HG03064 (cell line): ENCODE results near the gene CASKIN2.
"Not testable (repeated sequence)": the region's sequence is repeated elsewhere in the genome, so short reads cannot be mapped to it uniquely, and the experiment has no call there.

ENCODE experiments used
- ATAC-seq: cut with Tn5 transposase; IDR thresholded peaks from one replicate; pipeline ENCODE4 v1.9.1; 2021; ENCODE audit warnings: low read depth; ENCODE audit not compliant: unreplicated experiment

The CASKIN2 gene

GRCh38 chr17:75524269-75524969 lies 9.1 kb upstream of the CASKIN2 start:
- no peak for ATAC-seq

- ATAC-seq = no peak
Measured at GRCh38 chr17:75523647-75524046, 8.3 kb upstream of the CASKIN2 start.

- no peak for ATAC-seq
Measured at GRCh38 chr17:75521951-75522727, 6.8 kb upstream of the CASKIN2 start.

- no peak for ATAC-seq
Measured at GRCh38 chr17:75521290-75521689, 6.0 kb upstream of the CASKIN2 start.

- ATAC-seq = not testable (repeated sequence)
Measured at GRCh38 chr17:75520413-75520812, 5.1 kb upstream of the CASKIN2 start.

- ATAC-seq = no peak
Measured at GRCh38 chr17:75518983-75519537, 3.7 kb upstream of the CASKIN2 start.

- ATAC-seq = no peak
Measured at GRCh38 chr17:75518201-75518600, 2.9 kb upstream of the CASKIN2 start.

- no peak for ATAC-seq
Measured at GRCh38 chr17:75517297-75517865, 2.0 kb upstream of the CASKIN2 start.

GRCh38 chr17:75516619-75517296 lies 1.4 kb upstream of the CASKIN2 start:
- ATAC-seq = peak; percentile 14

GRCh38 chr17:75516255-75516618 lies 900 bp upstream of the CASKIN2 start, which contains the start of gene TSEN54:
Gene TSEN54 (plus strand): TSS chr17:75516528. CDS start chr17:75516561, 33 bp downstream.
- peak; percentile 67 for ATAC-seq

- no peak for ATAC-seq
Measured at GRCh38 chr17:75514919-75515495, 330 bp downstream of the CASKIN2 start.

- no peak for ATAC-seq
Measured at GRCh38 chr17:75514299-75514918, 928 bp downstream of the CASKIN2 start.

- ATAC-seq = no peak
Measured at GRCh38 chr17:75513641-75514000, 1.7 kb downstream of the CASKIN2 start.

GRCh38 chr17:75512926-75513640 lies 2.3 kb downstream of the CASKIN2 start:
- no peak for ATAC-seq

- ATAC-seq = no peak
Measured at GRCh38 chr17:75511610-75512575, 3.4 kb downstream of the CASKIN2 start.

GRCh38 chr17:75511270-75511609 lies 4.1 kb downstream of the CASKIN2 start:
- no peak for ATAC-seq

GRCh38 chr17:75509528-75510258 lies 5.6 kb downstream of the CASKIN2 start:
- ATAC-seq = no peak

- no peak for ATAC-seq
Measured at GRCh38 chr17:75508931-75509361, 6.4 kb downstream of the CASKIN2 start.
